GM10248 (cell line): ENCODE data around the gene SEC24A.
"Not testable (repeated sequence)": the region's sequence is repeated elsewhere in the genome, so short reads cannot be mapped to it uniquely, and the experiment has no call there.

ENCODE experiments used
- CTCF ChIA-PET: fragments of 300-600 bp; sonication (Branson Sonifier 250); formaldehyde crosslinking; extraction: SDS; loops from one replicate; lab custom pipeline; 2021; ENCODE audit warnings: antibody characterized with exemption; lab: Yijun Ruan, JAX
- POLR2A ChIA-PET: fragments of 350-650 bp; sonication (Branson Sonifier 250); formaldehyde crosslinking; extraction: SDS; loops from one replicate; lab custom pipeline; 2020; ENCODE audit warnings: antibody characterized with exemption; lab: Yijun Ruan, JAX
- DNase-seq: peaks from one replicate; pipeline ENCODE4 v3.0.0; 2012; ENCODE audit errors: extremely low spot score
- TF ChIP-seq, protein P1 (sequence below): IDR thresholded peaks from 2 replicates; pipeline ENCODE4 v1.5.1; 2012; ENCODE audit warnings: mild to moderate bottlenecking, low read depth; ENCODE audit errors: extremely low read depth, missing control alignments, control extremely low read depth

Gene SEC24A

DNA sequence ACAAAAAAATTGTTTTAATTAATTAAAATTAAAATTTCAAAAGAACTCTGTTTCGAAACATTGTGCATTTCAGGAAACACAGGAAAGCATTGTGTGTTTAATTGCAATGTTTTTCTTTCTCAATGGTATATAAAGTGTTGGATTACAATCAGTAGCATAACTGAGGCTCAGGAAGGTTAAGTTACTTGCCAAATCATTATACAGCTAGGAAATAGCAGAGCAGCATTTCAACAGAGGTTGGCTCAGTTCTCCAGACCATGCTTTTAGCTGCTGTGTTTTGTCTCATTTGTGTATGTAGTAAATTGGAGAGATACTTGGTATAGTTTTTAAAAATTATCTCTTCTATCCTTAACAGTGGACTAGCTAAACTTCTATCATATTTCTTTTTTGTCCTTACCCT is 59.7 kb downstream of the SEC24A start:
- POLR2A ChIA-PET, result no interaction called here

DNA sequence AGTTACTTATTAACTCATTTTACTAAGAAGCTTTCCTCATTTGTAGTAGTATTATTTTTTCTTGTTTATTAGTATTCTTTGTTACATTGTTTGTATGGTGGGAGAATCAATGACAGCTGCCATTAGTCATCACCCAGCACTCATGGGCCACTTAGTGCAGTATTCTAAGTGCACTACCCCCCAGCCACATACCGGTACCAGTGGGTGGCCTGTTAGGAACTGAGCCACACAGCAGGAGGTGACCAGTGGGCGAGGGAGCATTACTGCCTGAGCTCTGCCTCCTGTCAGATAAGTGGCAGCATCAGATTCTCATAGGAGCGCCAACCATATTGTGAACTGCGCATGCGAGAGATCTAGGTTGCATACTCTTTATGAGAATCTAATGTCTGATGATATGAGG is 65.5 kb downstream of the SEC24A start:
- DNase-seq, result no peak
- TF ChIP-seq, protein P1, sequence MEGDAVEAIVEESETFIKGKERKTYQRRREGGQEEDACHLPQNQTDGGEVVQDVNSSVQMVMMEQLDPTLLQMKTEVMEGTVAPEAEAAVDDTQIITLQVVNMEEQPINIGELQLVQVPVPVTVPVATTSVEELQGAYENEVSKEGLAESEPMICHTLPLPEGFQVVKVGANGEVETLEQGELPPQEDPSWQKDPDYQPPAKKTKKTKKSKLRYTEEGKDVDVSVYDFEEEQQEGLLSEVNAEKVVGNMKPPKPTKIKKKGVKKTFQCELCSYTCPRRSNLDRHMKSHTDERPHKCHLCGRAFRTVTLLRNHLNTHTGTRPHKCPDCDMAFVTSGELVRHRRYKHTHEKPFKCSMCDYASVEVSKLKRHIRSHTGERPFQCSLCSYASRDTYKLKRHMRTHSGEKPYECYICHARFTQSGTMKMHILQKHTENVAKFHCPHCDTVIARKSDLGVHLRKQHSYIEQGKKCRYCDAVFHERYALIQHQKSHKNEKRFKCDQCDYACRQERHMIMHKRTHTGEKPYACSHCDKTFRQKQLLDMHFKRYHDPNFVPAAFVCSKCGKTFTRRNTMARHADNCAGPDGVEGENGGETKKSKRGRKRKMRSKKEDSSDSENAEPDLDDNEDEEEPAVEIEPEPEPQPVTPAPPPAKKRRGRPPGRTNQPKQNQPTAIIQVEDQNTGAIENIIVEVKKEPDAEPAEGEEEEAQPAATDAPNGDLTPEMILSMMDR, result no peak
- CTCF ChIA-PET, result interaction anchor here (0.9 to 1.3 kb wide), 2 partner anchors 22 to 24 kb away, joined by 3 to 4 read pairs; partner anchors contain the start of gene CAMLG
- POLR2A ChIA-PET, result no interaction called here

More for the DNA sequence above, 59.7 kb downstream of the SEC24A start:
- TF ChIP-seq, protein P1, result no peak
- DNase-seq, result no peak
- CTCF ChIA-PET, result interaction anchor here (1.3 kb wide), 1 partner anchor 21 kb away, joined by 3 read pairs; no protein-coding TSS in a partner anchor

DNA sequence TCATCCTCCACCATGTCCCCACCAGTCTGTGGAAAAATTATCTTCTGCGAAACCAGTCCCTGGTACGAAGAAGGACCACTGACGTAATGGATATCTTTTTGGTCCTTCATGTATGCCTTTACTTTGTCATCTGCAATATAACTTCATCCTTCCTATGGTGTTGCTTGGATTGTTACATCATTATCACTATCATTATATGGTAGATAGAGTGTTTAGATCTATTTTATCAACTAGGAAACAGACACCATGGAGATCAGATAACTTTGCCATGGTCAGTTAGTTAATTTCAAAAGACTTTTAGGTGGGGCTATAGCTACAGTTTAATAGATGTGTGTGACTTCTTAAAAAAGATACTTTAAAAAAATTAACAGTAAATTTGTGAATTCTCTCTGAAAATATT is 66.0 kb downstream of the SEC24A start:
- CTCF ChIA-PET, result interaction anchor here (0.9 to 1.3 kb wide), 3 partner anchors 22 to 24 kb away, joined by 3 to 4 read pairs (median 3); partner anchors contain the start of gene CAMLG
- DNase-seq, result no peak
- POLR2A ChIA-PET, result no interaction called here
- TF ChIP-seq, protein P1, result no peak

GRCh38 chr5:134715466-134715865 is 66.9 kb downstream of the SEC24A start:
- DNase-seq, POLR2A ChIA-PET: not testable (repeated sequence)
- CTCF ChIA-PET, result interaction anchor here (1.1 kb wide), 1 partner anchor 23 kb away, joined by 3 read pairs; the partner anchor contains the start of gene CAMLG

GRCh38 chr5:134724872-134725271 is 76.3 kb downstream of the SEC24A start:
- POLR2A ChIA-PET, result no interaction called here
- TF ChIP-seq, protein P1, result no peak
- CTCF ChIA-PET, result interaction anchor here (1.1 to 1.3 kb wide), 2 partner anchors 11 to 16 kb away, joined by 3 to 6 read pairs; no protein-coding TSS in a partner anchor
- no peak for DNase-seq

DNA sequence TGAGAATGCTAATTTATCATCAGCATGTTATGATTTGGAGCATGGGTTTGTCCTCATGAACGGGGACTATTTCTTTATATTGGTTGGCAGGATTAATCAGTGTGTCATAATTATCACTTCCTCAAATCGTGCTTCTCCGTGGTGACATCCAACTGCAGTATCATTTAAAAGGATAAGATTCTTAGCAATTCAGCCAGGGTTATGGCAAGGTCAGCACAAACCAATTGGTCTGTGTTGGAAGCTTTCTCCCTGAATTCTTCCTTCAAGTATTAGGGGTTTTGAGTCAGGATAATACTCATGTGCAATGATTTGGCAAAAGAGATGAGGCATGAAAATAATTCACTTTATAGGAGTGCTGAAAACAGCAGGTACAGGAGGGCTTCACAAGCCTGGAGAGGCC is 84.2 kb downstream of the SEC24A start:
- ChIA-PET CTCF (interaction anchor here (0.8 to 1.0 kb wide), 3 partner anchors 25 to 146 kb away, joined by 3 to 4 read pairs (median 3); partner anchors contain the start of gene DDX46), POLR2A (no interaction called here)
- TF ChIP-seq, protein P1, result no peak
- no peak for DNase-seq

DNA sequence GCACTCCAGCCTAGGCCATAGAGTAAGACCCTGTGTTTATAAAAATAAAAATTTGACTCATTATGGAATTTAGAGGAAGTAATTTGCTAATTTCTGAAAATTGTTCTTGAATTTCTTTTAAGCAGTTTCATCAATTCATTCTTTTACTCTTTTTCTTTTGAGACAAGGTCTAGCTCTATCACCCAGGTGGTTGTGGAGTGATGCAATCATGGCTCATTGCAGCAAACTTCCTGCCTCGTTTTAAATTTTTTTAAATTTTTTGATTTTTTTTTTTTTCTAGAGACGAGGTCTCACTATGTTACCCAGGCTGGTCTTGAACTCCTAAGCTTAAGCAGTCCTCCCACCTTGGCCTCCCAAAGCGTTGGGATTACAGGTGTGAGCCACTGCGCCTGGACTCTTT is 86.7 kb downstream of the SEC24A start:
- no peak for DNase-seq
- ChIA-PET POLR2A (no interaction called here), CTCF (interaction anchor here (1.3 to 1.9 kb wide), 4 partner anchors 10 to 169 kb away, joined by 3 to 8 read pairs (median 6); partner anchors contain the start of genes DDX46 and PCBD2)
- TF ChIP-seq, protein P1, result no peak
